NCI-H1436 treated with DMSO at 0.1 percent for 48 hours (cell line): ENCODE results near the gene SOX21.

Source experiments
- DNase-seq: peaks from one replicate; lab custom pipeline; 2025; lab: John Stamatoyannopoulos, UW

SOX21 gene

DNA sequence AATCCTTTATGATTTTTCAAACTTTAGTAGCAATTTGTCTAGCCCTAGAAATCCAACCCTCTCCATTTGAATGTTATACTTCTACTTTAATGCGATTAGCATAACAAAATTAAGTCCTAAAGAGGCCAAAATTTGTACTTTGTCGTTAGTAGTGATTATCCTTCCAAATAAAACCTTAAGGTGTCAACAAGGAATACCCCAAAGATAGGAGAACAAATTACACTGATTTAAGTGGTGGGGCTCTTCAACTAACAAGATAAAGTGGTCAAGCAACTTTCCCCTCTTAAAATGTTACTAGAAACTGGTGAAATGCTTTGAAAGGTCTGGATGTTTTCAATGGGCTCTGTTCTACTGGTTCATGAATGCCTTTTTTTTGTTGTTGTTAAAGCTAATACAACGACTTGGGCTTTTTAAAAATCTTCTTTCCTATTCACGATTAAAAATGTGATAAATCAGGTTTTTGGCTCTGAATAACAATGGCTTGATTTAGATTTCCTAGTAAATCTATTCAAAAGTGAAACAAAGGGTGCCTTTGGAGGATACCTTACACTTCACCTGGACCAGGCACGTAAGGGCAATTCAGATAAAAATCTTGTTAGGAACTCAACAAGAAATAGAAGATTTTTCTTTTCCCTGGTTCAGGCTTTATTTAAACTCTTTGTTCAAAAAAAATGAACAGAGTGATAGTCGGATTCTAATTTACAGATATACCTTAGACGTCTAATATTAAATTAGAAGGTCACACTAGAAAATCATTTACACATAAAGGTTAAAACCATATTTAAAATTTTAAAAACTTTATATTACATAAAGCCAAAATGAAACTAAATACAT is 3.1 kb downstream of the SOX21 start:
- DNase-seq = no peak

DNA sequence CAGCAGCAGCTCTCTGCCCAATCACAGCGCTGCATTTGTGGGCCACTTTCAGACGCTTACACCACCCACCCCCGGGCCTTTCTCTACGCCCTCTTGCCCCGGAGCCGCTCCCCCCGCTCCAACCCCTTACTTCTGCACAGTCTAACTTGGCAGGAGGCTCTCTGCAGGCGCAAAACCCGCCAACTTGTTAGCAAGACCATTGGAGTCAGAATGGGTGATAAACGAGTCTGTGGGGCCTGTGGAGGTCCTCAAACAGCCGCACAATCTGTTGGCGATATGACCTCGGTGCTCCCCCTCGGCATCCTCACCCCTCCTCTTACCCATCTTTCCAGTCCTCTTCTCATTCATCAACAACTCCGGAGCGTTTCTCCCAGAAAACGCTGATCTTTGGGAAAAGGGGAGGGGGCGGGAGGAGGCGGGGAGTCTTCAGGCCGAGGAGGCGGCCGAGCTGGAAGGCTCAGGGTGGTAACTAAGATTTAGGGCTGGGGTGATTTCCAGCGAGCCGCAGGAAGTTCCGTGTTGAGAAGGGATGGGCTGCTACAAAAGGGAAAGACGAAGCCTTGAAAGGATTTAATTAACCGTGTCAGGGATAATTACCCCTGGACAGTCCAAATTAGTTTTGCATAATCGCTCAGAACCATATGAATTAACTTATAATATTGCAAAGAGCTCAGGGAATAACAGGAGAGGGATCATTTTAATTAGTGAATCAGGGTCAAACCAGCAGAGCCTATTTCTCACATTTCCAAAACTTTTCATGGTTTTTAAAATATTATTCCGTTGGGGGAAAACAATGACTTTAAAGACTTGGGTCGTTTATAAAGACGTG is 4.1 kb downstream of the SOX21 start:
- DNase-seq = no peak

DNA sequence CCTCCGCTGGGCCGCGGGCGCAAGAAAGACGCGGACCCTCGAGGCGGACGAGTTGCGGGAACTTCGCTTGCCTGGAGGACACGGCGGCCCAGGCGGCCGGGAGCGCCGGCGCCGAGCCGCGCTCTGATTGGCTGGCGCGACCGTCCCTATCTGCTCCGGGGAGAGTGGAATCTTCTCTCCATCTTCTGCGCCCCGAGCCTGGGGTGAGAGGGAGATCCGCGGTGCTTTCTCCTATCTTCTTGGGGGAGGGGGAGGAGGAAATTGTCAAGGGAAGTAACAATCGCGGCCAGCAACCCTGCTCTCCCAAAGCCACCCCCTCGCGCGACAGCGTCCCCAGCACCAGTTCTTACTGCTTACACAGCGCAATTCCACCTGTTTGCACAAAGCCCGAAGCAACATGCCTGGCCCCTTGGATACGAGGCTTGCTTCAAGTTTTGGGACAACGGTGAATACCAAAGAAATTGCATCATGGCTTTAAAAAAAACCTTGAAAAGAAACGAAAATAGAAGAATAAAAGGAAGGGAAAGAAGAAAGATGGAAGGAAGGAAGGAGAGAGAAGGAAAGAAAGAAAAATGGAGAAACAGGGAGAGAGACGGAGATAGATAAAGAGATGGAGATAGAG is 4.8 kb downstream of the SOX21 start:
- no peak for DNase-seq

DNA sequence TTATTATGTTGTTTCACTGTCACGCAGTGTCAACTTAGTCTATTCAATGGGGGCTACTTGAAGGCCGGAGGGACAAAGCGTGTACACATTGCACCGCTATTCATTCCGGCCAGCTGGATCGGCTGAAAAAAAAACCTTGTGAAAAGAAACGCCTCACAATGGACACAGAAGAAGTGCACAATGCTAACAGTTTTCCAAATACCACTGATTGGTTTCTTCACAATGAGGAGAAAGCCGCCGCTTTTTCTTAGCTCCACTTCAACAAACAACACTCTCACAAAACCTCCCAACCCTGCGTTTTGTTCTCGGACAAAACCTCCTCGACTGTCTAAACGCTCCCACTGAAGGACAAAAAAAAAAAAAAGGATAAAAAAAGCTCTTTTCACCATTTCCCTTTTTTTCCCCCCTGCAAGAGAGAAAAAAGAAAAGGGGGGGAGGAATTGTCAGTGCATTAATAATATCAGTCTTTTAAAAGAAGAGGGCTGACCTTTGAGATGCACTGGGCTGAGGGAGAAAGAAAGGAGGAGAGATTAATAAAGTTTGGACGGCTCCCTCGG is 5.4 kb downstream of the SOX21 start:
- DNase-seq = no peak

DNA sequence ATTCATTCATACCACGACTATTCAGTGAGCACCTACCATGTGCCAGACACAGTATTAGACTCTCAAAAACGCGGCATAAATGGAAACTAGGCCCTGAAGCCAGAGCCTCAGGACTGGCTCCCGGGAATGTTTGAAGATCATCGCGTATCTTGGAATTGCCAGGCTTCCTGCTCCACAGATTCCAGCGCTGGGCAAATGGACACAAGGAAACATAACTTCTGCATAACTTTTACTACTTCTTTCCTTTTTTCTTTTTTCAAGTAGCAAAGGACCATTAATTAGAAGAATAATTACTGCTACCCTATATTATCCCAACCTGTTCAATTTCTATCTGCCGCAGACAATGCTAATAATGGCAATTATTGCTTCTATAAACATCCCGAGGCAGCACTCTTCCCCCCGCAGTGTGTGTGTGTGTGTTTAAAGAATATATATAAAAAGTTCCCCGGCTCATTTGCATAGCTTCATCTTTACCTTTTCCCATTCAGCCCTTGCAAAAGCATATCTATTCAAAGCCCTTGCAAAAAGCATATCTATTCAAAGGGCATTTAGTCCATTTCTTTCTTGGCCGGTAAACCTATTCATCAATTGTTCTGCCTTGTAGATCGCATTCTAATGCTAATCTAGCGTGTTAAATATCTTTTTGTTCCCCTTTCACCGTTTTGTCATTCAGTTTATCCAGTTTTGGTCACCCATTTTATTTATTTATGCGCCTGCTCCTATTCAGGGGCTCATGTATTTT is 6.1 kb downstream of the SOX21 start:
- no peak for DNase-seq

DNA sequence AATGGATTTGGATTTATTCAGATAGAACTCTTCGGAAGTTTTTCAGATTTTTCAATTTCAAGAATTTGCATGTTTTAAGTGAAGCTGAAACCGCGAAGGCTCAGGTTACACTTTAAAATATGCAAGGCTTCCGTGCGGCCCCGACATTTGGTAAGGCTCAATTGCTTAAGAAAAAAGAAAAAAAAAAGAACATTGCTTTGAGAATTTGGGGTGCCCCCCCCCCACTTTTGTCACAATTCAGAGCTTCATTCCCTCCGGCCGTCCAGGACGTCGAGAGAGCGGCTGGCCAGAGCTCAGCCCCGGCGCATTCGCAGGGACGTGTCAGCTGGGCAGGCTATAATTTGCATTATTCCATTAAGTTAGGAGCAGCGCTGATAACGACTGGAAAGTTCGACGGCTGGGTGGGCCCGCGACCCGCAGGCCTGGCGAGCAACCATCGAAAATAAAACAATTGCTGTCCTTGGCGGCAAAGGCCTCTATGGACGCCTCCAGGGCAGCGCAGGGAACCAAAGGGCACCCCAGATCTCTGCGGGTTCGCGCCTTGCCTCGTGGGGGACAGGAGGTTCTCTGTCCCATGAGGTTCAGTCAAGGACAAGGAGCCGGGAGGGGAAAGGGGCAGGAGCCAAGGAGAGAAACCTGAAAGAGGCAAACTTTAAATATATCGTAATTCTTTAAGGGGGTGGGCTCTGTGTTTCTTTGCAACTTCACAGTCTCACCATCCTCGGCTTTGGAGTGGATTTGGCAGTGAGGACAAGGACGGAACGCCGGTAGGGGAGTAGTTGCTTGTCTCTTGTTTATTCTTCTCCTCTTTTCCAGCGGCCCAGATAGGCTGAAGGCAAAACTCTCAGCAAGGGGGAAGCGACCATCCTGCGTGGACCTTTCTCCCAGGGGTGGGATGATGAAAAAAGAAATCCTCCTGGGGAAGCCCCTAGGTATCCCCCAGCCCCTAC is 7.0 kb downstream of the SOX21 start:
- DNase-seq = no peak

DNA sequence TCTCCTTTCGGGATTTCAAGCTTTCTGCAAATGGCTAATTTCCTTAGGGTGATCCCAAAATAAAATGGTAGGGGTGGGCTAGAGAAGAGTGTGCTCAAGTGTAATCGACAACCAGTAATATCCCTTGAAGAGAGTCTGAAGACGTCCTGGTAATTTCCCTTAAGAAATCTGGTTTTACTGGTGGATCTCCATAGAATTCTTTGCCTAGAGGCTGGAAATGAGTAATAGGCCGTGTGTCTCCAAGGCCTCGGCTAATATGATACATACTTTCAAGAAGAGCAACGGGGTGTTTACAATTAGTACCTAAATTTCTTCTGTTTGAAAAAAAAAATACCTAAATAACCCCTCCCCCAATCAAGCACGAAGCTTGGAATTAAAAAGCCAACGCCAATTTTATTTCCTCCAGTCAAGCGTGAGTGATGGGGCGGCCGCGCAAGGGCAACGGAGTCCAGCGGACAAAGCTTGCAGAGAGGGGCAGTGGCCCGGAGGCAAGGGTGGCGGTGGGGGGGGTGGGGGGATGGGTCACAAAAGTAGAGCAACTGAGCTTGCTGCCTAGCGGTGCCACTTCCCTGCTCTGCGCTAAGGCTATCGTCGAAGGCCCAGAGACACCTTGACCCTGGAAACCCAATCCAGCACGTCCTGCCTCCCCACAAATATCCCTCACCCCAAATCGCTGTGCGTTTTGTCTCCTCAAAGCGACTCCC is 7.8 kb downstream of the SOX21 start:
- no peak for DNase-seq

DNA sequence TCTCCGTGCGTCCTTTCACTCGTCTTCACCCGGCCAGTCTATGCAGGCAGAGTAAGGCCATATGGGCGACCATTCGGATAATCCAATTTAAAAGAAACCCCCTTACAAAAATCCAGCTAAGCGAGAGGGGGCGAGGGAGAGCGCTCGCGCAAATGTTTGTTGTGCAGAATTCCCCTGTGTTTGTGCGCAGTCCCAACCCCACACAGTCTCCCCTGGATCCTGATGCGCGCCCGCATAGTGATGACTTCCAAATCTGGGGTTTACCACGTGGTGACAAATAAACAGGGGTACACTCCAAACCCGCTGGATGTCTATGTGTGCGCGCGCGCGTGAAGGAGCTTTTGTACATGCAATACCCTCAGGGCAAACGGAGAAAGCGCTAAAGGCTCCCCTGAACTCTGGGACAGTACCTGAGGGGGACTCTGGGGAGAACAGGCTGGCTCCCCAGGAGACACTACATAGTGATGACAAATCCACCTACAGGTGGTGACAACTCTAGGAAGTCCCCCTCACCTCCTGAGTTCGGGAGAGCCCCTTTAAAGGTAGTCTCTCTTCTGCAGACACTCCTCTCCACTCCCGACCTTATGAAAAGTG is 8.5 kb downstream of the SOX21 start:
- DNase-seq = no peak

DNA sequence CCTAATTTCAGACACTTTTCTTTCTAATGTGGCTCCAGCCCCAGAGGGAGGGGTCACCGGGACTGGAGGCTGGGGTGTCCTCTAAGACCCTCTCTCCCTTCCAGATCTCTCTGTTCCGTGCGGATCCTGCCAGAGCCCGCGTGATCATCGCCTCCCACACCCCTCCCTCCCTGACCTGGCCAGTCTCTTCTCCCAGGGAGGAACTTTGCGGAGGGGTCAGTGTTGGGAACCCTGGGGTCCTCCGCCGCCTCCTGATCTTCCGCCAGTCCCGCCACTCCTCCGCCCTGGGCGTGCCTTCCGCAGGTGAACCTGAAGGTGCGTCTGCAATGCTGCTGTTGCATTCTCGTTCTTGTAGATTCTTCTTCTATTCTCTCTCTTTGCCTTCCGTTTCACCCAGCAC is 9.1 kb downstream of the SOX21 start:
- DNase-seq = no peak

DNA sequence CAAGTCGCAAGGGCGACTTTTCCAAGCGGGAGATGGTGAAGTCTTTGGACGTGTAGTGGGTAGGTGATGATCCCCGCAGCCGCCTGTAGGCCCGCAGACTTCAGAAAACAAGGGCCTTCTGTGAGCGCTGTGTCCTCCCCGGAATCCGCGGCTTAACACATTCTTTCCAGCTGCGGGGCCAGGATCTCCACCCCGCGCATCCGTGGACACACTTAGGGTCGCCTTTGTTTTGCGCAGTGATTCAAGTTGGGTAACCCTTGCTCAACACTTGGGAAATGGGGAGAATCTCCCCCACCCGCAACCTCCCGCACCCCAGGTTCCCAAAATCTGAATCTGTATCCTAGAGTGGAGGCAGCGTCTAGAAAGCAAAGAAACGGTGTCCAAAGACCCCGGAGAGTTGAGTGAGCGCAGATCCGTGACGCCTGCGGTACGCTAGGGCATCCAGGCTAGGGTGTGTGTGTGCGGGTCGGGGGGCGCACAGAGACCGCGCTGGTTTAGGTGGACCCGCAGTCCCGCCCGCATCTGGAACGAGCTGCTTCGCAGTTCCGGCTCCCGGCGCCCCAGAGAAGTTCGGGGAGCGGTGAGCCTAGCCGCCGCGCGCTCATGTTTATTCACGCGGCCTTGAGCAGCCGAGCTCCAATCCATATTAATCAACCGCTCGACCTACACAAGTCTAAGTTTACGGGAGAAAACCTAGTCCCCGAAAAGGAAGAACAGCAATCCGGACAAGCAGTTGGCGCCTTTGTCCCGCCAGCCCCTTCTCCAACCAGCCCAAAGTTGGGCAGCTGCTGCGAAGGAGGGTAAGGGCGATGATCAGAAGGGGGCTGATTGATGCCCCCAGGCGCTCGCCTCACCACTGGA is 9.9 kb downstream of the SOX21 start:
- no peak for DNase-seq

DNA sequence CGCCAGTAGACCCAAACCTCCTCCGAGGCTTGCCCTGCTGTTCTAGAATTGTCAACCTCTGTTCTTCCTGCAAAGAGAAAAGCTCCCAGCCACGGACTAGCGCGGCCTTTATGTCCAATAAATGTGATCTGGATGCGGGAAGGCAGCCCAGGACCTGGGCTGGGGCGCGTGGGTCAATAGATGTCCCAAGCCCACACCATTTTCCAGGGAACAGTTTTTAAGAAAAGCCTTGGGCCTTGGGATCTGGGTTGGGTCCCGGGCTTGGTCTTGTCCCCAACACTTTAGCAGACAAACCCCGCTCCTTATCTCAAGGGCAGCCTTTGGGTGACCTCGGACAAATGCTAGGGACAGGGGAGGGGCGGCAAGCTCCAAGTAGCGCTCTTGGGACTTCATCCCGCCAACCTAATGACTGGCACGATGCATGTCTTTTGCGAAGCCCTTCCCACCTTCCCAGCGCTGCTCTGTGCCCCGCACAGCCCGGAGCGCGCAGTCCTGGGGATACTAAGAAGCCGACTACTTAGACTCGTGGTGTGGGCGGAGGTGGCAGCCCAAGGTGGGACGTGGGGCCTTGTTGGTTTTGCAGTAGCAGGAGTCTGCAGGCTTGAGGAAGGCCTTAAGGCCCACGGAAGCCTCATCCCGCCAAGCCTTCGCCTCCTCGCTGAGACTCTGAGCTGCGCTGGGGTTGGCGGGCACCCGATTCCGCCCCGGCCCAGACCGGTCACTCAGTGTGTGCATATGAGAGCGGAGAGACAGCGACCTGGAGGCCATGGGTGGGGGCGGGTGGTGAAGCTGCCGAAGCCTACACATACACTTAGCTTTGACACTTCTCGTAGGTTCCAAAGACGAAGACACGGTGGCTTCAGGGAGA is 10.8 kb downstream of the SOX21 start:
- DNase-seq = no peak

DNA sequence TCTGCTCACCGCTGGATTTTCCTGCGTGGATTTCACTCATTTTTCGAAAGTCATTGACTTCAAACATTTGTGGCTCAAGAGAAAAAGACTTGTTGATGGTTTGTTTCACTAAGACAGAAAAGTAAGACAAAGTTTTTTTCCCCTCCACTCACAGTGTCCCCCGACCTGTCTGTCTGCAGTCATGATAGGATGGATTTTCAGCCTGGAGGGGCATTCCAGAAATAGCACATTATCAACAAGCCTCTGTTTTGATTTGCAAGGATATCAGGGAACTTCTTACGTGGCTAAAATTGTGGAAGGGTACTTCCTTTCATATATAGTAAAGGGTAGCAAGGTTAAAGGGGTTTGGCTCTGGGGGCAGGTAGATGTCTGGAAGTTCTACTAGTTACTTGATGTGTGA is 11.8 kb downstream of the SOX21 start:
- no peak for DNase-seq

DNA sequence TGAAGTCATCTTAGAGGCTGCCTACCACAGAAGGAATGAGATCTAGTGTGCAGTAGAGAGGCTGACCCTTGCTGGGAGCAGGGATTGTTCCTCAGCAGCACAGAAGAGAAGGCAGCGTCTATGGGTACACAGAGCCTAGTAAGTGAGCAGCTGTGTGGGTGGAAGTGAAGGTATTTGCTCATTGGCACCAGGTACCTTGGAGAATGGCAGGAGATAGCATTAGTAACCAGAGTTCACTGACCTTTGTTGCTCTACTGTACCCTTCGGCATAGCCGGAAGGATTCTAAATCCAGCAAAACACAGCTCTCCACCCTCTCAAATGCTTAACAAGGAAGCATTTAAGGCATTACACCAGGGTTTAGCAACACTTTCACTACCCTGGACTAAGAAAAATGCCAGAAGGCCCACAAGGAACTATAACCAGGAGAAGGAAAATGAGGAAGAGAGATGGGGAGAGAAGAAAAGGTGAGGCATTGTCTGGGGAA is 12.3 kb downstream of the SOX21 start:
- DNase-seq = no peak

DNA sequence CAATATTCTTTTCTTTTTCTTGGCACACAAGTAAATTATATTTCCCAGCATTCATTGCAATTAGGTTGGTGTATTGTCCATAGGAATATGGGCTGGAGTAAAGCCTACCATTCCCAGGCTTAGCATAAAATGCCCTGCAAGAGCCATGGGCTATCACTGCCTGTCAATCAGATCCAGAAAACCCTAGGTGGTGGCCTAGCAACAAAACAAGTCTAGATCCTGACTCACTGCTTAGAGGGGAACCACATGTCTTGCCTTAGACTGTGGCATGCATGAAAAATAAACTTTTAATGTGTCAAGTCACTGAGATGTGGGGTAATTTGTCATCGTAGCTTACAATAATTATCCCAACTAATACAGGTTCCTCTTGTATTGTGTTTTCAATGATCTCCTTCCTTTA is 16.2 kb downstream of the SOX21 start:
- no peak for DNase-seq

DNA sequence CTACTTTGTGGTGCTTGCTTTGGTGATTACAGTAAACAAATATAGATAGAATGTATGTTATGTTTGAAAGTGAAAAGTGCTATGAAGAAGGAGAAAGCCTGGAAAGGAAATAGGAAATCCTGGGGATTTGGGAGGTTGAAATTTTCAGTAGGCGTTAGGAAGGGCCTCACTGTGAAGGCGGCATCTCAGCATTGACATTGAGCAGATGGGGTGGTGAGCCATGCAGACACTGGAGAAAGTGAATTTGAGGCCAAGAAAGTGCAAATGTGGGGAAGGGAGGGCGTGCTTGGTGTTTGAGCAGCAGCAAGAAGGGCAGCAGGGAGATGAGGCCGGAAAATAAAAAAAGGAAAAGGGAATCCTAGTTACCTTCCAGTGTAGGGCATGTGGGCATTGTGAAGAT is 20.3 kb downstream of the SOX21 start:
- no peak for DNase-seq

DNA sequence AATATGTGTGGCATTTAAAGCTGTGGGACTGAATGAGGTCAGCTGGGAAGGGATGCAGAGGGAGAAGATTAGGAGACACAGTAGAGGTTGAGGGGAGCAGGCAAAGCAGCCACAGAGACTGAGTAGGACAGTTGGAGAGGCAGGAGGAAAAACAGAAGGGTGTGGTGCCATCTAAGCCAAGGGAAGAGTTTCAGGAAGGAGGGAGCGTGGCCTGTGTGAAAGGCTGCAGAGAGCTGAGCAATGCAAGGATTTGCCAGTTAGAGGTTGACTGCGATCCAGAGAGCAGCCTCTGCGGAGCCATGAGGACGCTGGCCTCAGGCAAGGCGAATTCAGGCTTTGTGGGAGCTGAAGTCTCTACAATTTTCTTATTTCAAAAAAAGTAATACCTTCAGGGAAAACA is 28.9 kb downstream of the SOX21 start:
- no peak for DNase-seq

DNA sequence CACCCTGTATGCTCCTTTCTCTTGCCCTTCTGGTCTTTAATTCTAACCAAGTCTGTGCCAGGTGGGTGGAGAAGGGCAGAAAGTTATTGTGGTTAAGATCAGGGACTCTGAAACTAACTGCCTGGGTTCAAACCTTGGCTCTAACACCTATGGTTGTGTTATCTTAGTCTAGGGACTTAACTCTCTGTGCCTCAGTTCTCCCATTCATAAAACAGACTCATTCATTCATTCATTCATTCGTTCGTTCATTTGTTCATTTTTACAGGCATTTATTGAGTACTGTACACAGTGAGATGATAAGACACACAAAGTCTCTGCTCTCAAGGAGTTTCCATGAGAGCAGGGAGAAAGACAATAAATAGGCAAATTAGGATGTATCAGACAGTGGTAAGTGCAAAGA is 30.1 kb downstream of the SOX21 start:
- DNase-seq = no peak

DNA sequence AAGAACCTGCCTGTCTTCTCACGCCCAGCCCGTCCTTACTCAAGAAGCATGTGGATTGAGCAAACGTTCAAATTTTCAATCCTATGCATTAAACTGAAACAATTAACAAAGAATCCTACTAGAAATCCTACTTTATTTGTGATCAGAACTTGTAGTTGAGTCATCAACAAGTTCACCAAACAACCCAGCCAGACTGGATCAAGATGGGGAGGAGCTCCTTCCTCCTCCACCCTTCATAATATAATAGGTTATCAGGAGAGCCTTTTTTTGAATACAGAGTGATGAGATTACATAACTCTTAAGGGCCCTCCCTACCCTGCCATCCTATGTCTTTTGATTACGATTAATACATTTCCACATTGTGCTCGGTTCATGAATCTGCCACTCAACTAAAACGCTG is 32.7 kb downstream of the SOX21 start:
- DNase-seq = no peak
